SK-N-SH (cell line): ENCODE data around the gene SIPA1. TPM values are rescaled to one million over a fixed set of nuclear protein-coding genes. Genes with fewer than 3 reads are reported as not detected.

Experiments
- CTCF ChIA-PET: fragments of 300-600, 350-600 bp; formaldehyde crosslinking; extraction: SDS; loops from one replicate; lab custom pipeline; 2021; lab: Yijun Ruan, JAX
- POLR2A ChIA-PET: fragments of 350-600 bp; sonication (Branson Sonifier 250); formaldehyde crosslinking; extraction: SDS; loops from one replicate; lab custom pipeline; 2020; ENCODE audit warnings: antibody characterized with exemption, inconsistent platforms; lab: Yijun Ruan, JAX
- DNase-seq: peaks from one replicate; pipeline ENCODE4 v3.0.0; 2012
- H2AFZ ChIP-seq: fragments of 200-600 bp; sonication (generic); 2 replicates; pipeline ENCODE4 v1.8.1; 2016; ENCODE audit warnings: antibody characterized with exemption, mild to moderate bottlenecking, low read depth
- H3F3A ChIP-seq: fragments of 200-600 bp; sonication (generic); replicated peaks from 2 replicates; pipeline ENCODE3; 2016; ENCODE audit warnings: antibody characterized with exemption, mild to moderate bottlenecking; ENCODE audit not compliant: insufficient read depth
- H3K27ac ChIP-seq, 2 experiments: fragments of 200-500 bp in 1 of 2; fragments of 200-600 bp in 1 of 2; sonication (Bioruptor generic) in 1 of 2; sonication (generic), shearing (Covaris generic) in 1 of 2; 2 replicates each; pipeline versions ENCODE4 v1.5.1 to v1.6.1; 2014 to 2016; ENCODE audit warnings: low read depth in 2 of 2, inconsistent platforms in 1 of 2, low read length in 1 of 2, mild to moderate bottlenecking in 1 of 2, mixed read lengths in 1 of 2
- H3K27me3 ChIP-seq: fragments of 200-600 bp; sonication (generic), shearing (Covaris generic); 2 replicates; pipeline ENCODE4 v1.6.1; 2016; ENCODE audit warnings: mixed run types; ENCODE audit not compliant: insufficient read depth
- H3K36me3 ChIP-seq, 2 experiments: fragments of 200-500 bp in 1 of 2; fragments of 200-600 bp in 1 of 2; sonication (Bioruptor generic) in 1 of 2; sonication (generic) in 1 of 2; replicated peaks in 1 of 2; 2 replicates each; pipeline versions ENCODE3 to v1.5.1; 2014 to 2016; ENCODE audit warnings: low read length in 1 of 2, mild to moderate bottlenecking in 1 of 2; ENCODE audit not compliant: insufficient read depth in 2 of 2, control insufficient read depth in 1 of 2
- H3K4me1 ChIP-seq, 2 experiments: fragments of 200-500 bp in 1 of 2; fragments of 200-600 bp in 1 of 2; sonication (Bioruptor generic) in 1 of 2; sonication (generic), shearing (Covaris generic) in 1 of 2; 2 replicates each; pipeline versions ENCODE4 v1.5.1 to v1.6.1; 2014 to 2016; ENCODE audit warnings: low read depth in 1 of 2, low read length in 1 of 2, mixed run types in 1 of 2; ENCODE audit not compliant: insufficient read depth in 2 of 2, control insufficient read depth in 1 of 2
- H3K4me2 ChIP-seq: fragments of 200-600 bp; sonication (generic), shearing (Covaris generic); 2 replicates; pipeline ENCODE4 v1.6.1; 2017; ENCODE audit warnings: mixed run types
- H3K4me3 ChIP-seq, 2 experiments: fragments of 200-500 bp in 1 of 2; fragments of 200-600 bp in 1 of 2; sonication (Bioruptor generic) in 1 of 2; sonication (generic), shearing (Covaris generic) in 1 of 2; 2 replicates each; pipeline versions ENCODE4 v1.5.1 to v1.8.1; 2014 to 2016; ENCODE audit warnings: low read depth in 2 of 2, inconsistent platforms in 1 of 2, low read length in 1 of 2, mild to moderate bottlenecking in 1 of 2, mixed read lengths in 1 of 2, moderate library complexity in 1 of 2
- H3K79me2 ChIP-seq: fragments of 200-600 bp; sonication (generic); 2 replicates; pipeline ENCODE4 v1.8.1; 2017; ENCODE audit warnings: mild to moderate bottlenecking; ENCODE audit not compliant: insufficient read depth
- H3K9ac ChIP-seq: fragments of 200-600 bp; sonication (generic); 2 replicates; pipeline ENCODE4 v1.6.1; 2017; ENCODE audit warnings: mixed run types
- H3K9me2 ChIP-seq: fragments of 200-600 bp; sonication (generic); 2 replicates; pipeline ENCODE4 v1.6.1; 2017; ENCODE audit warnings: mixed run types
- H3K9me3 ChIP-seq: fragments of 200-600 bp; sonication (generic); 2 replicates; pipeline ENCODE4 v1.6.1; 2017; ENCODE audit warnings: mixed run types, mild to moderate bottlenecking, moderate library complexity
- H4K20me1 ChIP-seq: fragments of 200-600 bp; sonication (generic); 2 replicates; pipeline ENCODE4 v1.6.1; 2017; ENCODE audit warnings: mild to moderate bottlenecking, mixed run types; ENCODE audit not compliant: insufficient read depth
- EP300 ChIP-seq, 2 experiments: IDR thresholded peaks; 2 replicates each; pipeline versions ENCODE4 v1.4.0 to v1.6.1; 2012; ENCODE audit warnings: borderline replicate concordance in 1 of 2, low read depth in 1 of 2, low read length in 1 of 2
- MAX ChIP-seq: IDR thresholded peaks from 2 replicates; pipeline ENCODE4 v1.4.0; 2012; ENCODE audit warnings: low read depth
- MXI1 ChIP-seq: IDR thresholded peaks from 2 replicates; pipeline ENCODE4 v1.6.1; 2012; ENCODE audit warnings: mild to moderate bottlenecking, low read depth, low read length, improper control_type of control experiment
- NRF1 ChIP-seq: IDR thresholded peaks from 2 replicates; pipeline ENCODE4 v1.6.1; 2012; ENCODE audit warnings: low read depth, mild to moderate bottlenecking, low read length
- PBX3 ChIP-seq: IDR thresholded peaks from 2 replicates; pipeline ENCODE4; 2012
- RAD21 ChIP-seq: IDR thresholded peaks from 2 replicates; pipeline ENCODE4 v1.6.1; 2012; ENCODE audit warnings: mild to moderate bottlenecking, low read length
- REST ChIP-seq: IDR thresholded peaks from 2 replicates; pipeline ENCODE4 v1.6.1; 2012; ENCODE audit warnings: mild to moderate bottlenecking, low read depth, low read length, moderate library complexity
- RXRA ChIP-seq: IDR thresholded peaks from 2 replicates; pipeline ENCODE4 v1.4.0; 2012; ENCODE audit warnings: low read depth, mild to moderate bottlenecking, borderline replicate concordance
- SIN3A ChIP-seq: IDR thresholded peaks from 2 replicates; pipeline ENCODE4 v1.6.1; 2012; ENCODE audit warnings: low read depth, mild to moderate bottlenecking, low read length, moderate library complexity, borderline replicate concordance
- TAF1 ChIP-seq: IDR thresholded peaks from 2 replicates; pipeline ENCODE4 v1.6.1; 2012; ENCODE audit warnings: low read depth, mild to moderate bottlenecking, low read length, moderate library complexity, borderline replicate concordance
- TCF12 ChIP-seq: IDR thresholded peaks from 2 replicates; pipeline ENCODE4 v1.4.0; 2012
- TEAD4 ChIP-seq: IDR thresholded peaks from 2 replicates; pipeline ENCODE4 v1.4.0; 2012; ENCODE audit warnings: mild to moderate bottlenecking, borderline replicate concordance; ENCODE audit not compliant: insufficient read depth
- USF1 ChIP-seq: IDR thresholded peaks from 2 replicates; pipeline ENCODE4 v1.4.0; 2012; ENCODE audit warnings: low read depth, borderline replicate concordance
- ZBTB33 ChIP-seq: IDR thresholded peaks from 2 replicates; pipeline ENCODE4 v1.4.0; 2012; ENCODE audit warnings: low read depth, borderline replicate concordance
- WGBS: methylation state at CpG from one replicate; pipeline ENCODE4 v1.1.6; 2017; ENCODE audit warnings: low lambda C conversion rate; 5-methylcytosine and 5-hydroxymethylcytosine counted together
- polyA plus RNA-seq, 3 experiments: library from polyadenylated mRNA; depleted of rRNA; stranded (reverse); fragments of >200 nt; gene quantifications; 2 replicates each; pipeline ENCODE4 v1.2.3, GENCODE V29; 2012

The SIPA1 gene
- polyA plus RNA-seq, 1 of the 3 experiments (the other 2 are of a cell fraction), result 18.7 TPM

- Histone ChIP-seq H3K27me3 (no peaks in the 10 kb centered on the region), H3K27ac (no peak overlapping the region), H3K4me3 (no peak overlapping the region), H3K79me2 (peaks cover 4% of the 10 kb centered on the region; the same call in 1 of the 2 replicates), H3K4me1 (peaks cover 5 to 14% of the 10 kb centered on the region in 2 experiments; a peak in 3 of 4 replicates), H3K36me3 (peaks cover 12 to 68% of the 10 kb centered on the region in 2 experiments), H3K9ac (no peak overlapping the region), H4K20me1 (peaks cover 9% of the 10 kb centered on the region), H2AFZ (no peak overlapping the region), H3K4me2 (no peak overlapping the region), H3K9me3 (no peaks in the 10 kb centered on the region), H3K9me2 (no peaks in the 10 kb centered on the region), H3F3A (peaks cover 18% of the 10 kb centered on the region)
- ChIA-PET CTCF (interaction anchor here (0.8 kb wide), 1 partner anchor 111 kb away, joined by 3 read pairs; no protein-coding TSS in a partner anchor), POLR2A (interaction anchor here (1.1 kb wide), 1 partner anchor 18 kb away, joined by 3 read pairs; no protein-coding TSS in a partner anchor)
- WGBS, result 93% methylated on average over 8 of the region's 20 CpGs
- DNase-seq, result no peak
- TF ChIP-seq PBX3 (no peak), USF1 (no peak), SIN3A (no peak), RAD21 (no peak), MXI1 (no peak), TAF1 (no peak), REST (no peak), TEAD4 (no peak), NRF1 (no peak), EP300 (IDR thresholded peaks at IDR 0.05; ENCODE audit: borderline replicate concordance in 1 of 2, low read depth in 1 of 2, low read length in 1 of 2) (no peak), RXRA (no peak), TCF12 (no peak), ZBTB33 (no peak), MAX (no peak)
These were observed 4.4 kb upstream of the SIPA1 start for GRCh38 chr11:65633390-65634108.
